Adrenal gland (tissue), 12 donors: ENCODE data around the gene AEBP1. TPM values are rescaled to one million over a fixed set of nuclear protein-coding genes. Genes with fewer than 3 reads are reported as not detected.
"Not testable (repeated sequence)": the region's sequence is repeated elsewhere in the genome, so short reads cannot be mapped to it uniquely, and the experiment has no call there.

ENCODE experiments used
- DNase-seq, 7 donors: peaks; one replicate each; pipeline ENCODE4 v3.0.0-alpha.2; 2019 to 2020
- H3K27ac ChIP-seq, 5 donors: fragments of 200-600 bp; sonication (generic) in 4 of 5; 1 replicate in 3 of 5; 2 replicates in 2 of 5; pipeline versions ENCODE4 v1.5.1 to v1.8.0; 2016 to 2020; ENCODE audit warnings: mild to moderate bottlenecking in 1 of 5
- H3K27me3 ChIP-seq: fragments of 200-600 bp; 2 replicates; pipeline ENCODE4 v1.8.0; 2021
- H3K36me3 ChIP-seq, 2 donors: fragments of 200-600 bp; replicated peaks in 1 of 2; 1 replicate in 1 of 2; 2 replicates in 1 of 2; pipeline versions ENCODE4 v1.5.1 to v1.8.0; 2018 to 2022
- H3K4me1 ChIP-seq, 2 donors: fragments of 200-600 bp; replicated peaks in 1 of 2; 1 replicate in 1 of 2; 2 replicates in 1 of 2; pipeline versions ENCODE4 v1.5.1 to v1.8.0; 2018 to 2021
- H3K4me3 ChIP-seq, 4 donors: fragments of 200-600 bp; sonication (generic) in 3 of 4; one replicate each; pipeline ENCODE4 v1.5.1; 2016 to 2018
- H3K9me3 ChIP-seq, 3 donors: fragments of 200-600 bp; sonication (generic) in 1 of 3; replicated peaks in 1 of 3; 1 replicate in 2 of 3; 2 replicates in 1 of 3; pipeline versions ENCODE4 v1.5.1 to v1.8.0; 2016 to 2021
- POLR2A ChIP-seq, 2 donors: fragments of 450-650 bp; IDR thresholded peaks; one replicate each; pipeline ENCODE4 v1.6.1; 2017; ENCODE audit warnings: antibody characterized with exemption in 2 of 2, mild to moderate bottlenecking in 2 of 2, moderate library complexity in 1 of 2
- WGBS, 4 donors: extraction: QIAGEN DNeasy Blood & Tissue Kit in 2 of 4; methylation state at CpG; one replicate each; pipeline versions ENCODE4 v1.1.5 to v1.1.7; 2013 to 2017; 5-methylcytosine and 5-hydroxymethylcytosine counted together
- intact Hi-C, 2 donors: fragments of 100-400 bp; cut with DNase I; formaldehyde crosslinking; loops; one replicate each; pipeline versions ENCODE4 v1.14.1 to v1.15.0; 2022 to 2023
- polyA plus RNA-seq, 3 donors: library from polyadenylated mRNA; stranded (reverse); fragments of 200-250 nt in 2 of 3; fragments of 350-450 nt in 1 of 3; fragmentation: Illumina TruSeq in 1 of 3; extraction: RNeasy Lipid Tissue Mini Kit (QIAGEN cat#74804) in 1 of 3; gene quantifications; one replicate each; pipeline ENCODE4 v1.2.3, GENCODE V29; 2013 to 2014
- total RNA-seq, 9 donors: library from RNA; depleted of rRNA in 4 of 9; stranded (reverse); fragments of >200 nt in 4 of 9; fragments of 120-200 nt in 1 of 9; fragmentation: NEBNext Ultra II Directional in 1 of 9; extraction: Animal tissue kit (Norgen Biotek cat#: 25700) in 1 of 9; gene quantifications; one replicate each; pipeline versions ENCODE4 v1.1.0 to v1.2.4, GENCODE V29; 2013 to 2023
- TF ChIP-seq, protein P1 (sequence below), 6 experiments: fragments of 450-650 bp in 4 of 6; fragments of 200-600 bp in 2 of 6; sonication (generic) in 1 of 6; IDR thresholded peaks; 1 replicate in 5 of 6; 2 replicates in 1 of 6; pipeline versions ENCODE4 v1.5.1 to v1.8.0; 2016 to 2021; ENCODE audit warnings: antibody characterized with exemption in 6 of 6, mild to moderate bottlenecking in 2 of 6, moderate library complexity in 1 of 6
- donor health status: healthy with polysubstance abuse.
- donor health status: Bipolar disorder and iron deficiency.
- donor health status: DM: yes; HTN: yes; CAD: no.
- donor health status: DM: no; HTN: no; CAD: no.
- donor health status: DM: no; HTN: no; CAD: no.
- donor health status: DM: yes; HTN: yes; CAD: no.

The AEBP1 gene
- total and polyA plus RNA-seq, 12 donors, result 5.4 to 292 (median 127) TPM

DNA sequence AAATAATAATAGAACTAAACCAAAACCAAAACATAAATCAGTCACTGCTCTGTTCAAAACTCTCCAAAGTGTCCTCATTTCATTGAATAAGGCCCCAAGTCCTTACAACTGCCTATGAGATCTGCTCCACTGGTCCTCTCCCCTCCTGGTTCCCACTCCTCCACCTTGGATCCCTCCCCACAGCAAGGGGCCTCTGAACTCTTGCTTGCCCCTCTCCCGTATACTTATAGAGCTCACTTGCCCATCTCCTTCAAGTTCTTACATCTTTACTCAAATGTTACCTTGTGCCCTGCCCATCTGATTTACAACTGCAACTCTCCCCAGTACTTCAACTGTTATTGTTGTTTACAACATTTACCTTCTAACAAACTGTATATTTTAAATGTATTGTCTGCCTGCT is 18.4 kb downstream of the AEBP1 start:
- peak in 1 of 7 donors; percentile 2 for DNase-seq
- TF ChIP-seq POLR2A (IDR thresholded peaks at IDR 0.05), result no peak
- TF ChIP-seq, protein P1, sequence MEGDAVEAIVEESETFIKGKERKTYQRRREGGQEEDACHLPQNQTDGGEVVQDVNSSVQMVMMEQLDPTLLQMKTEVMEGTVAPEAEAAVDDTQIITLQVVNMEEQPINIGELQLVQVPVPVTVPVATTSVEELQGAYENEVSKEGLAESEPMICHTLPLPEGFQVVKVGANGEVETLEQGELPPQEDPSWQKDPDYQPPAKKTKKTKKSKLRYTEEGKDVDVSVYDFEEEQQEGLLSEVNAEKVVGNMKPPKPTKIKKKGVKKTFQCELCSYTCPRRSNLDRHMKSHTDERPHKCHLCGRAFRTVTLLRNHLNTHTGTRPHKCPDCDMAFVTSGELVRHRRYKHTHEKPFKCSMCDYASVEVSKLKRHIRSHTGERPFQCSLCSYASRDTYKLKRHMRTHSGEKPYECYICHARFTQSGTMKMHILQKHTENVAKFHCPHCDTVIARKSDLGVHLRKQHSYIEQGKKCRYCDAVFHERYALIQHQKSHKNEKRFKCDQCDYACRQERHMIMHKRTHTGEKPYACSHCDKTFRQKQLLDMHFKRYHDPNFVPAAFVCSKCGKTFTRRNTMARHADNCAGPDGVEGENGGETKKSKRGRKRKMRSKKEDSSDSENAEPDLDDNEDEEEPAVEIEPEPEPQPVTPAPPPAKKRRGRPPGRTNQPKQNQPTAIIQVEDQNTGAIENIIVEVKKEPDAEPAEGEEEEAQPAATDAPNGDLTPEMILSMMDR (IDR thresholded peaks at IDR 0.05), result no peak
- Histone ChIP-seq H3K36me3 (peaks cover 0 to 28% of the 10 kb centered on the region in 2 donors), H3K9me3 (no peaks in the 10 kb centered on the region), H3K27me3 (no peaks in the 10 kb centered on the region), H3K4me1 (peaks cover 7 to 14% of the 10 kb centered on the region in 2 donors), H3K4me3 (peak overlapping the region in 2 of 4 donors; percentile 54 to 61), H3K27ac (peak overlapping the region in 3 of 5 donors; percentile 77 to 89 (median 80))
- WGBS, 4 donors, result 41 to 67% (median 52%) methylated on average over 1 of the region's 1 CpG
- intact Hi-C loops, result no loop called here

GRCh38 chr7:44123190-44124003 is 19.3 kb downstream of the AEBP1 start, which contains the start of gene POLD2:
Gene POLD2, minus strand, starts transcription at chr7:44123548. Its CDS starts 1,495 bp downstream, at chr7:44122053.
- H3K4me3 ChIP-seq, result peak within 1 kb of the TSS; percentile 54 to 76 (median 64)
- H3K4me1 ChIP-seq, result peaks cover 7 to 14% of the 10 kb centered on the region in 2 donors
- H3K36me3 ChIP-seq, result peaks cover 0 to 19% of the 10 kb centered on the region in 2 donors
- H3K27ac ChIP-seq, result peak within 1 kb of the TSS in 4 of 5 donors; percentile 75 to 89 (median 78)
- 0 to 1% (median 0%) methylated on average over 11 to 86 of the region's 86 CpGs for WGBS, 4 donors
- intact Hi-C loops, result no loop called here
- TF ChIP-seq, protein P1 (IDR thresholded peaks at IDR 0.05), result peak in 1 of 6 experiments; percentile 12
- TF ChIP-seq POLR2A (IDR thresholded peaks at IDR 0.05), result peak; percentile 36 to 38
- no peaks in the 10 kb centered on the region for H3K27me3 ChIP-seq
- peak; percentile 98 to 99 (median 98) for DNase-seq
- H3K9me3 ChIP-seq, result no peaks in the 10 kb centered on the region

GRCh38 chr7:44124822-44125202 is 20.7 kb downstream of the AEBP1 start:
- Histone ChIP-seq H3K4me3 (no peak overlapping the region), H3K27me3 (no peaks in the 10 kb centered on the region), H3K36me3 (peaks cover 0 to 16% of the 10 kb centered on the region in 2 donors), H3K4me1 (peaks cover 7 to 14% of the 10 kb centered on the region in 2 donors), H3K27ac (no peak overlapping the region), H3K9me3 (no peaks in the 10 kb centered on the region)
- DNase-seq, result peak in 1 of 7 donors; percentile 4
- TF ChIP-seq, protein P1 (IDR thresholded peaks at IDR 0.05), result no peak
- TF ChIP-seq POLR2A (IDR thresholded peaks at IDR 0.05), result no peak
- WGBS, 4 donors, result 94 to 97% (median 96%) methylated on average over 6 of the region's 6 CpGs
- intact Hi-C loops, result no loop called here

GRCh38 chr7:44126574-44126973 is 22.4 kb downstream of the AEBP1 start:
- intact Hi-C loops, H3K9me3 ChIP-seq, H3K36me3 ChIP-seq, DNase-seq, H3K27me3 ChIP-seq, H3K4me3 ChIP-seq, H3K27ac ChIP-seq: not testable (repeated sequence)
- WGBS, 4 donors, result 83 to 99% (median 88%) methylated on average over 4 of the region's 4 CpGs
- H3K4me1 ChIP-seq, result peaks cover 7 to 14% of the 10 kb centered on the region in 2 donors
